Astrocyte of the hippocampus (primary cell): ENCODE measurements around the gene UBE2L3.

Source experiments
- DNase-seq: peaks from one replicate; pipeline ENCODE4 v3.0.0; 2011; ENCODE audit warnings: low read depth, low spot score

Gene UBE2L3

GRCh38 chr22:21669026-21669425 lies 101.5 kb downstream of the UBE2L3 start:
- DNase-seq = no peak

- DNase-seq = no peak
These were observed 104.7 kb downstream of the UBE2L3 start for GRCh38 chr22:21672107-21672629.
